ENCODE data around the gene DSE.

DSE gene

DNA sequence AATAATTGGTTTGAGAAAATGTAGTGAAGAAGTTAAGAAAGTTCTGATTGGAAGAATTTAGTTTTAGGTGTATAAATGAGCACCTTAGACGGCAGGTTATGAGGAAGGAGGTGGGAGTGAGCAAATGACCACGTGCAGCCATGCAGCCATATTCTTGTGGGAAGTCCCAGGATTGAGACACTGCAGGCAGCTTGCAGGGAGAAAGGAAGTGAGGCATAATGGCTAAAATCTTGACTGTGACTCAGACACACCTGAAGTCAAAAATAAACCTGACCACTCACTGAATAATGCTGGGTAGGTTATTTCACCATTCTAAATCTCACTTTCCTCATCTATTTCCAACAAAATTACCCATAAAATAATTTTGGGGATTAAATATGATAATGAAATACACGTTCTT, 16.6 kb downstream of the DSE start:
- no peak for DNase-seq (ENCODE audit: low spot score)

DNA sequence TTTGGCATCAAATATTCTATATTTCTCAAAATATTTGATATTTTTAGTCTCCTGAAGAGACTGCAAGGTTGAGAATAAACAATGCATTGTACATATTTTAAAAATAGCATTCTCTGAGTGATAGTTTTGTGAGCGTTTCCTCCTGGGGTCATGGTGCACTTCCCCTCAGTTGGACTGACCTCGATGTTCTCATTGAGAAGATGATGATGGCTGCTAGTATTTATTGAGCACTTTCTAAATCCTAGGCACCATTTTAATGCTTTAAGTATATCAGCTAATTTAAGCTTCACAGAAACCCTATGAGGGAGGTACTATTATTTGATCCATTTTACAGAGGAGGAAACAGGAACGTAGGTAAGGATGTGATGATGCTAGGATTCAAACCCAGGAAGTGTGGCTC, 18.2 kb downstream of the DSE start:
- no peak for DNase-seq (ENCODE audit: low spot score)

DNA sequence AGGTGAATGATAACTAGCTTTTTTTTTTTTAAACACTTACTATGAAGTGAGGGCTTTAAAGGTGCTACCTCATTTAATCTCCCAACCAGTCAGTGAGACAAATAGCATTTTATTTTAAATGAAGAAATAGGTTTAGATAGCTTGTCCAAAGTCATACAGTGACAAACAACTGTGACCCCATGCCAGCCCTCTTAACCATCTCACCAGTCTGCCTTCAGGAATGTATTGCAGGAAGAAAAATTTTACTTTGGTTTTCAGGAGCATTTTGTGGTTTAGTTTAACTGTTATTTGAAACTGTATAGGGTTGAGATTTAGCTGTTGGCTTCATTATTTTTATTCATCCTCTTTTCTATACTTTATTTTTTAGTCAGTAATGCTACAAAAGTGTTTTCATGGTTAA, 18.6 kb downstream of the DSE start:
- DNase-seq (ENCODE audit: low spot score): no peak

GRCh38 chr6:116390581-116390980, 19.8 kb downstream of the DSE start:
- DNase-seq (ENCODE audit: low spot score): no peak

- DNase-seq (ENCODE audit: low spot score): no peak
These were observed 21.6 kb downstream of the DSE start for GRCh38 chr6:116392132-116393013.

- no peak for DNase-seq (ENCODE audit: low spot score)
These were observed 22.7 kb downstream of the DSE start for GRCh38 chr6:116393430-116393829.

- DNase-seq (ENCODE audit: low spot score): no peak
These were observed 24.9 kb downstream of the DSE start for GRCh38 chr6:116395647-116396046.

- DNase-seq (ENCODE audit: low spot score): no peak
These were observed 25.7 kb downstream of the DSE start for GRCh38 chr6:116396441-116396840.

DNA sequence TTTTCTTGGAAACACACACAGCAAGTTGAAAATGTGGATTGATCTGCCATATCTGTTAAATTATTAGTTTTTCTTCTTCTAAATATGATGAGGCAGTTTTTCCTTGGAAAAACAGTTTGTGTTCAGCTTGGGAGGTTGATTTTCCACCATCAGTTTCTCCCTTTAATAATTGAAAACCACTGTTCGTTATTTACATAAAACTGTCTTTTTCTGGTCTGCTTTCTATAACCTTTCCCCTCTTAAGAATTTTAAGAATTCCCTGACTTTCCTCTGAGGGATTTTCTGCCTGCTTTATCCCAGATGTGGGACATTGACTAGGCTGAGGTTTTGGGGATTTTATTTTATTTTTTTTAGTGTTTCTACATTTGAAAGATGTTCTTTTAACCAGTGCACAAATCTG, 27.2 kb downstream of the DSE start:
- DNase-seq (ENCODE audit: low spot score): no peak

DNA sequence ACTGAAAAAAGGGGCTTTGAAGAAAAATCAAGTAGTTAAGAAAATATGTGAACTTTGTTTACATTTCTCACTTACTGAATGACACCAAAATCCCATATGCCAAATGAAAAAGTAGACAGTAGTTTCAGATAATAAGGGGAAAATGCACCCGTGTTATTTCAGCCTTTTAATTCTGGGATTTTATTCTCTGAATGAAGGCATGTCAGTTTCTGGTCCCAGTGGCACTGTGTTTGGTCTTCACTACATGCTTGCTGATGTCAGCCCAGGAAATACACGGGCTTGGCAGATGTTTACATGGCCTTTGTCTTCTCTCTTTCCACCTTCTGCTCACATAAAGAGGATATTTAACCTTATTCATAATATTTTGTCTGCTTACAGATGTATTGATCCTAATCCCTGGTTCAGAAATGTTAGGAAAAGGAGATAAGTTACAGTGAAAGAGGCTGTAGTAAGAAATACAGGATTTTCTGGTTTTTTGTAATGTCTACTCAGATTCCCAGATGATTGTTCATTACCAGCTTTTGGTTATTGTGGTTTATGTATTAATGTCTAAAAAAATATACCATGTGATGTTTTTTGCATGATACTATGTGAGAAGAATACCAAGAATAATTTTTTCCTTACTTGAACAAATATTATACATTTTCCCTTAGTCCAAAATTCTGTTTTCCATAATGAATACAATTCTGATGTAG, 27.7 kb downstream of the DSE start:
- DNase-seq (ENCODE audit: low spot score): no peak

- no peak for DNase-seq (ENCODE audit: low spot score)
These were observed 28.5 kb downstream of the DSE start for GRCh38 chr6:116399287-116399686.

DNA sequence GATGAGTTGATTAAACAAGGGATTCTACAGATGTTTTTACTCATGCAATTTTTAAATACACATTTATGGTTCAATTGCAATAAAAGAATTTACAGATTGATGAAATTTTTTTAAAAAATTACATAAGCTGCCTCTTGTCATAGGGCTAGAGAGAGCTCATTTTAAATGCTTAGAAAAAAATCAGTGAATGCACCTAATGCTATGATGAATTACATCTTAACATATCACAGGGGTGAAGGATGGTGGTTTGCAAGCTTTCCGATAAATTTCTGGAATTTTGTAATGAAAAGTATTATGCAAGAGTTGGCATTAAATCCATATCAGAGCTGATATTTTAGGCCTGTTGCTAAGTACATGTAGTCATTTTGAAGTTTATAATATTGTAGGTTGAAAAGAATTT, 29.6 kb downstream of the DSE start:
- no peak for DNase-seq (ENCODE audit: low spot score)

- no peak for DNase-seq (ENCODE audit: low spot score)
These were observed 31.6 kb downstream of the DSE start for GRCh38 chr6:116402108-116402937.

DNA sequence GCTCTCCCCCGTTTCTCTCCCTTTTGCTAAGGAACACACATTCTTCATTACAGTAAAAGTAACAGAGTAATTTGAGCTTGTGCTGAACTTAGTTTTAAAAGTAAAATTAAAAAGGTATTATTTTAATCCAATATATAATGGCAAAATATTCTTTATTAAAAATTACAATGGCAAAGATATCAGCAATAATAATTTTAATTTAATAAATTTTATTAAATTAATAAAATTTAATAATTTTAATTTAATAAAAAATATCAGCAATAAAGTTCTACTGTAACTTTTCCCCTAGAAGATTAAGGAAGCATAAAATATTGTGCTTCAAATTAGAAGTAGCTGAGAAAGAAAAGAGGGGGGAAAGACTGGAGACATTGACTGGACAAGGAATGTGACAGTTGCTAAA, 32.5 kb downstream of the DSE start:
- DNase-seq (ENCODE audit: low spot score): no peak

DNA sequence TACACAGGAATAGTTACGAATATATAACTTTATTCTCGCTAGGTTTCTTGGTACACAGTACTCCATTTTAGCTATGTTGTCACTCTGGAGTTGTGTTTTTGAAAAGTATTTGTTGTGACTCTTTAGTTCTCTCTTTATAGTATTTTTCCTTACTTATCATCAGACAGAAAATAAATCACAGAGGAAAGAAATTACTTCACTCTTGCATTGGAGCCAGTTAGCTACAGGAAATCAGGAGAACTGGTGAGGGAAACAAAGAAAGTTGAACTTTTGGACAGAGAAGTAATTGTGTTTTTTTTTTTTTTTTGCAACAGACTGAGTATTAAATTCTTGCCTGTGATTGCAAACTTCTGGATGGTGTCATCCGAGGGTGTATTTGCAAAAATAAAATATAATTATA, 33.9 kb downstream of the DSE start:
- DNase-seq (ENCODE audit: low spot score): no peak

- no peak for DNase-seq (ENCODE audit: low spot score)
These were observed 34.4 kb downstream of the DSE start for GRCh38 chr6:116405138-116405537.

- no peak for DNase-seq (ENCODE audit: low spot score)
These were observed 35.1 kb downstream of the DSE start for GRCh38 chr6:116405652-116406356.

- DNase-seq (ENCODE audit: low spot score): no peak
These were observed 36.1 kb downstream of the DSE start for GRCh38 chr6:116406678-116407345.

DNA sequence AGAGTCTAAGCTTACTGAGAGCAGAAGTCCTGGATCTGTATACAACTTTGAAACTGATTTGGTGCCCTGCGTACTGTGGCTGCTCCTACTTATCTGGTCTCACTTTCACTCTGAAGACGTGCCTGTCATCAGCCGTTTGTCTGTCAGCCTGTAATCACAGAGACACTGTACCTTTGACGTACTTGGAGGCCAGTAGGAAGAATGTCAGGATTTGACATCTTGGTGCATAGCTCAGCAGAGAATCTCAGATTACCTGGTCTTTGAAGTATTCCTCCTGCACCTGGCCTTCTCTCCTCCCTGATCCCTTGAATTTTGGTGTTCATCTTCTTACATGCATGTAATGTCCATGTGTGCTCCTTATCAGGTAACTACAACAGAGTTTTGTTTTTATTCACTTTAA, 37.7 kb downstream of the DSE start:
- DNase-seq (ENCODE audit: low spot score): no peak

- DNase-seq (ENCODE audit: low spot score): no peak
These were observed 39.0 kb downstream of the DSE start for GRCh38 chr6:116409756-116410155.

GRCh38 chr6:116411284-116411623, 40.5 kb downstream of the DSE start:
- no peak for DNase-seq (ENCODE audit: low spot score)

GRCh38 chr6:116412270-116412669, 41.5 kb downstream of the DSE start:
- no peak for DNase-seq (ENCODE audit: low spot score)
